ENCODE measurements around the gene MICAL2.

Gene MICAL2

DNA sequence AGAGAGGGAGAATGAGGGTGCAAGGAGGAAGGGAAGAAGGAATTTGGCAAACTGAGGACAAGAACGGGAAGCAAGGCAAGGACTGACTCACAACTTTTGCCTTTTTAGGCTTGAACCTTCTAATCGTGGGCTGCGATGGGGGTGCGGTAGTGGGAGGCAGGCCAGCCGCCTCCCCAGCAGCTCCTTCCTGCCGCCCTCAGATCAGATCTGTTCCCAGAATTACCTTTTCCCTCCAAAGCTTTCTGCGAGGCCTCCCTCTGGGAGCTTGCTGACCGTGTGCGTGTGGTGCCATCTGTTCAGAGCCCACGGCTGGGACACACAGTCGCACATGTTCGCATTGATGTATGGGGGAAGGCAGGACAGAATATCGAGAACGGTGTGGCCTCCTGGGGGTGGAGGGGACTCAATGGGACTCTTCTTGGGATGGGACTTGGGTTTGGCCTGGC is 180.1 kb downstream of the MICAL2 start:
- H3K27ac Mint-ChIP-seq, result no peak overlapping the region
- H3K4me3 Mint-ChIP-seq, result peak overlapping the region; percentile 5 to 54
- no peak for DNase-seq
- H3K9me3 Mint-ChIP-seq, result peaks cover 0 to 4% of the 10 kb centered on the region in 2 donors
- H3K27me3 Mint-ChIP-seq, result peaks cover 15 to 17% of the 10 kb centered on the region in 2 donors
- H3K4me1 Mint-ChIP-seq, result peaks cover 21 to 27% of the 10 kb centered on the region in 2 donors
- no peaks in the 10 kb centered on the region for H3K36me3 Mint-ChIP-seq
- ATAC-seq (replicated peaks), result no peak

- peaks cover 0 to 4% of the 10 kb centered on the region in 2 donors for H3K9me3 Mint-ChIP-seq
- H3K36me3 Mint-ChIP-seq, result no peaks in the 10 kb centered on the region
- peaks cover 21 to 27% of the 10 kb centered on the region in 2 donors for H3K4me1 Mint-ChIP-seq
- DNase-seq, result no peak
- no peak overlapping the region for H3K27ac Mint-ChIP-seq
- ATAC-seq (replicated peaks), result peak; percentile 23 to 28
- H3K4me3 Mint-ChIP-seq, result no peak overlapping the region
- H3K27me3 Mint-ChIP-seq, result peaks cover 15 to 17% of the 10 kb centered on the region in 2 donors
These were observed 180.9 kb downstream of the MICAL2 start for GRCh38 chr11:12291313-12291712.

DNA sequence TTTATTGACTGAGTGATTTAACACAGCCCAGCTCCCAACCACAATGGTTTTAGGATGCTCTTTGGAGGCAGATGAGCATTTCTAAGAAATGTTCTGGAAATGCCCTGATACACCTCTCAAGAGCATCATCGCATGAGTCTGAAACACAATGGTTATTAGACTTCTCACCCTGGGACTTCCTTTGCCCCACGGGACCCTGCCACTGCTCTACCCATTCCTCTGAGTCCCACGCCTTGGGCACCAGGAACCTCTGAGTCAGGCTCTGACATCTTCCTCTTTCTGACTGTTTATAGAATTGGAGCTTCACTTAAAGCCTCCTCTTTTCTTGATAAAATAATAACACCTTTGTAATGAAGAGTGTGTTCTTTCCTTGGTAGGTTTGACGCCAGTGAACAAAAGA is 181.4 kb downstream of the MICAL2 start:
- Mint-ChIP-seq H3K4me1 (peaks cover 21 to 27% of the 10 kb centered on the region in 2 donors), H3K4me3 (no peak overlapping the region), H3K9me3 (peaks cover 0 to 4% of the 10 kb centered on the region in 2 donors), H3K36me3 (no peaks in the 10 kb centered on the region), H3K27me3 (peaks cover 15 to 17% of the 10 kb centered on the region in 2 donors), H3K27ac (no peak overlapping the region)
- ATAC-seq (replicated peaks) (peak; percentile 86 to 91), DNase-seq (peak; percentile 39)

DNA sequence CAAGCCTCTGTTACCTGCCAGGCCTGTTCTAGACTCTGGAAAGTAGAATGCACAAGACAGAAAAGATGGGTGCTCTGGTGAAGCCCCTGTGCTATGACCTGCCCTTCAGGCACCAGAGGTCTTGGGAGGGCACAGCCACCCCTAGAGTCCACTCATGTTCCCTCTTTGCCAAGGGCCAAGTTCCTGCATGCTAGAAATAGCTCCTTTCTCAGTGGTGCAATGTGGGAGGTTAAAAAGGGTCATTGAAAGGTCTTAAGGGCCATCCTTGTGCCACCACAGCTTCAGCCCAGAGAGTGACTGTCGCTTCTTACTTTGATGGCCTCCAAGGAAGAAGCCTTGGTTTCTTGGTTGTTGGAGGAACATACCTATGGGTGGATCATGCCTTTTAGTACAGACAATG is 182.4 kb downstream of the MICAL2 start:
- Mint-ChIP-seq H3K4me1 (peaks cover 21 to 27% of the 10 kb centered on the region in 2 donors), H3K27me3 (peaks cover 13 to 15% of the 10 kb centered on the region in 2 donors), H3K27ac (no peak overlapping the region), H3K36me3 (no peaks in the 10 kb centered on the region), H3K9me3 (peaks cover 0 to 4% of the 10 kb centered on the region in 2 donors), H3K4me3 (no peak overlapping the region)
- ATAC-seq (replicated peaks) (no peak), DNase-seq (no peak)

DNA sequence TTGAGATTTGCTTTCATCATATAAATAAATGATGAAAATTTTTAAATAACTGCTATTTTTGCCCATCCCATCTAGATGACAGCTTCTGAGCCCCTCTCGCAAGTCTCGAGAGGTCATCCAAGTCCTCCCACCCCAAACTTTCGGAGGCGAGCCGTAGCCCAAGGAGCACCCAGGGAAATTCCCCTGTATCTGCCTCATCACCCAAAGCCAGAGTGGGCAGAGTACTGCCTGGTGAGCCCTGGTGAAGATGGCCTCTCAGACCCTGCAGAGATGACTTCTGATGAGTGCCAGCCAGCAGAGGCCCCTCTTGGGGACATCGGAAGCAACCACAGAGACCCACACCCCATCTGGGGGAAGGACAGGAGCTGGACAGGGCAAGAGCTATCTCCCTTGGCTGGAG is 183.1 kb downstream of the MICAL2 start:
- H3K4me1 Mint-ChIP-seq, result peaks cover 21 to 27% of the 10 kb centered on the region in 2 donors

GRCh38 chr11:12294613-12295012 is 184.2 kb downstream of the MICAL2 start:
- Mint-ChIP-seq H3K36me3 (no peaks in the 10 kb centered on the region), H3K27me3 (peaks cover 11 to 15% of the 10 kb centered on the region in 2 donors), H3K4me1 (peaks cover 21 to 27% of the 10 kb centered on the region in 2 donors), H3K4me3 (no peak overlapping the region), H3K9me3 (peaks cover 3 to 4% of the 10 kb centered on the region in 2 donors), H3K27ac (no peak overlapping the region)
- ATAC-seq (replicated peaks) (no peak), DNase-seq (no peak)

More for the DNA sequence above, 183.1 kb downstream of the MICAL2 start:
- Mint-ChIP-seq H3K27ac (no peak overlapping the region), H3K27me3 (peaks cover 11 to 15% of the 10 kb centered on the region in 2 donors), H3K9me3 (peaks cover 0 to 4% of the 10 kb centered on the region in 2 donors), H3K4me3 (no peak overlapping the region), H3K36me3 (no peaks in the 10 kb centered on the region)
- ATAC-seq (replicated peaks) (no peak), DNase-seq (no peak)

DNA sequence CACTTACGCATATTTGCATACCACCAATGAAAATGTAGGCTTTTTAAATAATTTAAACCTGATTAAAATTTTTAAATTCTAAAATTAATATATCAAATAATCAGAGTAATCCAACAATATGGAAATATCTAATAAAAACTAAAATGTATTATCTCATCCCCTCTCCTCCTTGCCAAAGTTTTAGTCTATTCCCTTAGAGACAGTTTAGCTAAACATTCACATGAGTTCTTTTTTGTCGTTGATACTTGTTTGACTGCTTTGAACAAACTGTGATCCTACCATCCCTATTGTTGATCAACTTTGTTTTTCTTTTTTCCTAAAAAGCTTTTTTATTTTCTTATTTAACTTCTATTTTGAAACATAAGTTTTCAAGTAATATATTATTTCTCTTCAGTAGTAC is 185.6 kb downstream of the MICAL2 start:
- H3K4me1 Mint-ChIP-seq, result peaks cover 11 to 16% of the 10 kb centered on the region in 2 donors
- H3K36me3 Mint-ChIP-seq, result no peaks in the 10 kb centered on the region
- ATAC-seq (replicated peaks) (no peak), DNase-seq (no peak)
- H3K9me3 Mint-ChIP-seq, result peaks cover 0 to 3% of the 10 kb centered on the region in 2 donors
- H3K27me3 Mint-ChIP-seq, result peaks cover 4 to 6% of the 10 kb centered on the region in 2 donors
- H3K4me3 Mint-ChIP-seq, result no peak overlapping the region
- H3K27ac Mint-ChIP-seq, result no peak overlapping the region

DNA sequence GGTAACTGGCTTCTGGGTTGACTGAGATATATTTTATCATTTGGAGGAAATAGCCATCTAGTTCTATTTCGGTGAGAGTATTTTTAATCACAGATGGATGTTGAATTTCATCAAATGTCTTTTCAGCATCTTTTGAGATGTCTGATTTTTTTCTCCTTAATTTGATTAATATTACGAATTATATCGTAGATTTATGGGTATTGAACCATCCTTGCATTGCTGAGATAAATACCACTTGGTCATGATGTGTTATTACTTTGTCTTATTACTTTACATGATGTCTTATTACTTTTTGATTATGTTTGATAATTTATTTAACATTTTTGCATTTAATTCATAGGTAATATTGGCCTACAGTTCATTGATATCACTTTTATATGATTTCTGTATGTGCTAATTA is 188.2 kb downstream of the MICAL2 start:
- H3K36me3 Mint-ChIP-seq, result no peaks in the 10 kb centered on the region
- no peak overlapping the region for H3K27ac Mint-ChIP-seq
- no peak overlapping the region for H3K4me3 Mint-ChIP-seq
- DNase-seq (no peak), ATAC-seq (replicated peaks) (no peak)
- peaks cover 2 to 3% of the 10 kb centered on the region in 2 donors for H3K27me3 Mint-ChIP-seq
- no peaks in the 10 kb centered on the region for H3K4me1 Mint-ChIP-seq
- H3K9me3 Mint-ChIP-seq, result peaks cover 3 to 4% of the 10 kb centered on the region in 2 donors

- H3K27ac Mint-ChIP-seq, result no peak overlapping the region
- DNase-seq (no peak), ATAC-seq (replicated peaks) (no peak)
- no peaks in the 10 kb centered on the region for H3K36me3 Mint-ChIP-seq
- H3K9me3 Mint-ChIP-seq, result peaks cover 4 to 6% of the 10 kb centered on the region in 2 donors
- no peaks in the 10 kb centered on the region for H3K4me1 Mint-ChIP-seq
- no peak overlapping the region for H3K4me3 Mint-ChIP-seq
- H3K27me3 Mint-ChIP-seq, result peaks cover 5% of the 10 kb centered on the region in 2 donors
These were observed 191.0 kb downstream of the MICAL2 start for GRCh38 chr11:12301379-12301778.

DNA sequence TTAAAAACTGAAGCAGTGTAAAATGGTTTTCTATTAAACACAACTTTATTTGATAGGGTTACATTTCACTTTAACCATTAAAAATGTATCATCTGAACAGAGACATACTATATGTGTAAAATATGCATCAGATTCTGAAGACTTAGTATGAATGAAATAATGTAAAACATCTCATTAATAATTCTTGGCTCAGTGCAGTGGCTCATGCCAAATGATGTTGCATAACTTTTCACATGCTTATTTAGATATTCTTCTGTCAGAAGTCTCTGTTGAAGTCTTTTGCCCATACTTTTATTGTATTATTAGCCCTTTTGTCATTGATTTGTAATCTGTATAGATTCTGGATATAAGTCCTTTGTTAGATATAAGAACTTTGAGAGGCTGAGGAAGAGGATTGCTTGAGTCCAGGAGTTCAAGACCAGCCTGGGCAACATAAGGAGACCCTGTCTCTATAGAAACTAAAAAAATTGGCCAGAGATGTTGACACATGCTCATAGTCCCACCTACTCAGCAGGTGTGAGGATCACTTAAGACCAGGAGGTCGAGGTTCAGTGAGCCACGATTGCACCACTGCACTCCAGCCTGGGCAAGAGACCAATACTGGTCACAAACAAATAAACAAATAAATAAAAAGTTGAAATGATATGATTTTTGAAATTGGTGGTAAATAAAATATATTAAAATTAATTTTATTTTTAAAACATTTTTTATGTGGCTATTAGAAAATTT is 193.2 kb downstream of the MICAL2 start:
- Mint-ChIP-seq H3K36me3 (no peaks in the 10 kb centered on the region), H3K27me3 (peaks cover 5% of the 10 kb centered on the region in 2 donors), H3K9me3 (peaks cover 4 to 6% of the 10 kb centered on the region in 2 donors), H3K27ac (no peak overlapping the region), H3K4me3 (no peak overlapping the region), H3K4me1 (no peaks in the 10 kb centered on the region)
- DNase-seq (no peak), ATAC-seq (replicated peaks) (no peak)

DNA sequence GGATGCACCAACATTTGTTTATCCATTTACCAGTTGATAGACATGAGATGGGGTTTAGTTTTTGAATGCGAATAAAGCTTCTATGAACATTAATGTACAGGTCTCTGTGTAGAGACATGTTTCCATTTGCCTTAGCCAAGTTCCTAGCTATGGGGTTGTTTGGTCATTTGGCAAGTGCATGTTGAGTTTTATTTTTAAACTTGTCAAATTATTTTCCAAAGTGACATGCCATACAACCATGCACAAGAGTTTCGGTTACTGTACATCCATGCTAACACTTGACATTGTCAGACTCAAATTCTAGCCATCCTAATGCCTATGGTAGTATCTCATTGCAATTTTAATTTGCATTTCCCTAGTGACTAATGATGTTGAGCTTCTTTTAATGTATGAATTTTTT is 196.4 kb downstream of the MICAL2 start:
- Mint-ChIP-seq H3K9me3 (peaks cover 9% of the 10 kb centered on the region in 2 donors), H3K4me3 (no peak overlapping the region), H3K4me1 (no peaks in the 10 kb centered on the region), H3K27me3 (peaks cover 5% of the 10 kb centered on the region in 2 donors), H3K36me3 (no peaks in the 10 kb centered on the region), H3K27ac (no peak overlapping the region)
- no peak for ATAC-seq (replicated peaks)
- no peak for DNase-seq

GRCh38 chr11:12312132-12312531 is 201.7 kb downstream of the MICAL2 start:
- Mint-ChIP-seq H3K36me3 (no peaks in the 10 kb centered on the region), H3K4me1 (no peaks in the 10 kb centered on the region), H3K4me3 (no peak overlapping the region), H3K27ac (no peak overlapping the region), H3K27me3 (peaks cover 0 to 3% of the 10 kb centered on the region in 2 donors), H3K9me3 (peaks cover 9% of the 10 kb centered on the region in 2 donors)
- no peak for DNase-seq
- no peak for ATAC-seq (replicated peaks)
